NCI-H446 treated with DMSO at 0.1 percent for 48 hours (cell line): ENCODE results near the gene CPEB3.
"Not testable (repeated sequence)": the region's sequence is repeated elsewhere in the genome, so short reads cannot be mapped to it uniquely, and the experiment has no call there.

Experiments
- DNase-seq: peaks from one replicate; lab custom pipeline; 2025; lab: John Stamatoyannopoulos, UW

The CPEB3 gene

GRCh38 chr10:92290837-92291615, at the start of gene CPEB3, which contains the start of gene MARCHF5:
Gene CPEB3, minus strand, starts transcription at chr10:92291078. Its CDS starts 50,728 bp downstream, at chr10:92240350.
Gene MARCHF5, plus strand, starts transcription at chr10:92291167. Its CDS starts 328 bp downstream, at chr10:92291495.
- DNase-seq: peak; percentile 80

GRCh38 chr10:92329927-92330326, 39.0 kb upstream of the CPEB3 start:
- not testable (repeated sequence) for DNase-seq

GRCh38 chr10:92328993-92329392, 38.1 kb upstream of the CPEB3 start:
- no peak for DNase-seq

- DNase-seq: no peak
Measured at GRCh38 chr10:92327445-92328433, 36.9 kb upstream of the CPEB3 start.

GRCh38 chr10:92323079-92323478, 32.2 kb upstream of the CPEB3 start:
- DNase-seq: no peak

GRCh38 chr10:92316610-92317009, 25.7 kb upstream of the CPEB3 start:
- no peak for DNase-seq

- no peak for DNase-seq
Measured at GRCh38 chr10:92313750-92314149, 22.9 kb upstream of the CPEB3 start.

- DNase-seq: no peak
Measured at GRCh38 chr10:92309272-92309671, 18.4 kb upstream of the CPEB3 start.

GRCh38 chr10:92305133-92306072, 14.5 kb upstream of the CPEB3 start:
- DNase-seq: no peak

- DNase-seq: no peak
Measured at GRCh38 chr10:92304061-92304460, 13.2 kb upstream of the CPEB3 start.

GRCh38 chr10:92303096-92303495, 12.2 kb upstream of the CPEB3 start:
- no peak for DNase-seq

- DNase-seq: no peak
Measured at GRCh38 chr10:92298487-92298886, 7.6 kb upstream of the CPEB3 start.

- no peak for DNase-seq
Measured at GRCh38 chr10:92291921-92292845, 1.3 kb upstream of the CPEB3 start.

- no peak for DNase-seq
Measured at GRCh38 chr10:92291616-92291865, 663 bp upstream of the CPEB3 start.

- no peak for DNase-seq
Measured at GRCh38 chr10:92290076-92290836, 622 bp downstream of the CPEB3 start.

- no peak for DNase-seq
Measured at GRCh38 chr10:92284112-92284704, 6.7 kb downstream of the CPEB3 start.

- no peak for DNase-seq
Measured at GRCh38 chr10:92278996-92279696, 11.7 kb downstream of the CPEB3 start.

- no peak for DNase-seq
Measured at GRCh38 chr10:92274071-92274470, 16.8 kb downstream of the CPEB3 start.

- DNase-seq: no peak
Measured at GRCh38 chr10:92268748-92269147, 22.1 kb downstream of the CPEB3 start.
